Measurements from ENCODE around the gene TECPR2.

GRCh38 chr14:102403028-102403427, 40.3 kb downstream of the TECPR2 start:
- TF ChIP-seq CTCF (IDR thresholded peaks at IDR 0.05) (no peak), POLR2A (IDR thresholded peaks at IDR 0.05; ENCODE audit: low read depth) (no peak), POLR2AphosphoS5 (IDR thresholded peaks at IDR 0.05) (no peak)
